GM19463 (cell line): Measurements from ENCODE around the gene LAMTOR5.
A peak's percentile ranks its signal among the peaks of the same experiment; 100 is the strongest.
"Not testable (repeated sequence)": the region's sequence is repeated elsewhere in the genome, so short reads cannot be mapped to it uniquely, and the experiment has no call there.

Source experiments
- ATAC-seq: cut with Tn5 transposase; IDR thresholded peaks from one replicate; pipeline ENCODE4 v1.9.1; 2021; ENCODE audit warnings: mild to moderate bottlenecking, moderate library complexity; ENCODE audit not compliant: unreplicated experiment

Gene LAMTOR5

DNA sequence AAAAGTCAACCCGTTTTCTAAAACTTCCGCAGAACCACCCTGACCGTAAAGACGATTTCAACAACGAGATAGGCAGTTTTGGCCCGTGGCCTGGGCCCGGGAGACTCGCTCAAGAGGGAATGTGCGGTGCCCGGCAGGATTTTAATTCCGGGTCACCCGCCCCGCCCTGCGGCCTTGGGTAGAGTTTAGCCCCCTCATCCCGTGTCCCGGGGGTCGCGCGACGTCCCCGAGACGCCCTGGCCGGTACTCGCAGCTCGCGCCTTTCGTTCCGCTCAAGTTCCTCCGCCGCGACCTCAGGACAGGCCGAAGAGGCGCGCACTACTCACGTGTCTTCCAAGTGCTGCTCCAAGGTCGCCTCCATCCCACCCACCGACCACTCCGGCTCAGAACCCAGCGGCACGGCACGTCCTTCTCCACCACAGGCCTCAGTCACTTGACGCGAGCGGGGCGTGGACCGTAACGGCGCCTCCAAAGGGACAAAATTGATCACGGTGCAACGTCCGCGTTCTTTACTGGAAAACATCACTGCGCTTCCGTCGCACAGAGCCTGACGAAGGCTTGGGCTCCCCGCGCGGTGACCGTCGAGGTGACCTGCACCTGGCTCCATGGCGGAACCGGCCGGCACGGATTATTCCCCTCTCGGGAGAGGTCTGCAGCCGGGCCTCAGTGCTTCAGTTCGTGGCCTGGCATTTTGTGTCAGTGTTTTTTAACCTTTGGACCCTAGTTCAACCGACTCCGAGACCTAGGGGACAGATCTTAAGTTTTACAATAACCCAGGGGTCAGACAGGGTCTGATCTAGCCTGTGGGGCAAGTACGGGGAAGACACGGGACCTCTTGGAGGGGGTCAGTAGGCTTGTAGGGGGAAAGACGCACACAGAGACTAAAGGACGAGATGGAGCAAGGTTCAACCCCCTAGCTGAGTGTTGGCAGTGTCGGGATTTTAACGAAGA lies at the start of gene LAMTOR5:
Gene LAMTOR5, minus strand, starts transcription at position 435 of the 951 bp plus-strand sequence. Its CDS starts 74 bp downstream, at position 361.
- ATAC-seq: peak; percentile 93

DNA sequence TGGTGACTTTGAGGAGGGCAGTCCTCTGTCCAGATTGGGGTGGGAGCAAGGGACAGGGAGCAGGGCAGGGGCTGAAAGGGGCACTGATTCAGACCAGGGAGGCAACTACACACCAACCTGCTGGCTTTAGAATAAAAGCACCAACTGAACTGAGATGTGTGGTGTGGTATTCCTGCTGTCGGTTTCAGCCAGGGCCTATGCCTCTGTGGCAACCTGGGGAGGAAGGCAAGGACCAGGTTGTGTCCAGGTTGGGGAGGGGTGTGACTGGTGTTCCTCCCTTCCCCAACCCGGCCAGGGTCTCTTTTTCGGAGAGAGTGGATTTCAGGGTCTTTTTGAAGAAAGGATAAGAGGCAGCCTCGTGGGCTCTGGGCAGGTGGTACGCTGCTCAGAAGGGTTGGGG lies 49.7 kb upstream of the LAMTOR5 start:
- ATAC-seq: no peak

DNA sequence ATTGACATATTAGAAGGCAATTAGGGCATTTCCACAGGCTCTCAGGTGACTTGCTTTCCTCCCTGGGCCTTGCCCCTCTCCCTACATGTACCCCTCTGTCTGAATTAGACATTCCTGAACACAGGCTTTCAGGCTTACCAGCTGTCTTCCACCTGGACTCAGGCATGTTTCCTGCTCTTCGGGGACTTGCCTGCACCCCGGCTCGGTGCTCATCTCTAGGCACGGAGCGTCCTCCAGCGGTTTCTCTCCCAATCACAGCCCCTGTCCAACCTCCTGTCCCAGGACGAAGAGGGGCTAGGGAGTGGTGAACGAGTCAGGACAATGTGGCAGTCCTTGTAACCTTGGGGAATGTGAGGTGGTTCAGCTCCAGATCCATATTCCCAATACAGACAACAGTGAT lies 47.7 kb upstream of the LAMTOR5 start:
- ATAC-seq: no peak

DNA sequence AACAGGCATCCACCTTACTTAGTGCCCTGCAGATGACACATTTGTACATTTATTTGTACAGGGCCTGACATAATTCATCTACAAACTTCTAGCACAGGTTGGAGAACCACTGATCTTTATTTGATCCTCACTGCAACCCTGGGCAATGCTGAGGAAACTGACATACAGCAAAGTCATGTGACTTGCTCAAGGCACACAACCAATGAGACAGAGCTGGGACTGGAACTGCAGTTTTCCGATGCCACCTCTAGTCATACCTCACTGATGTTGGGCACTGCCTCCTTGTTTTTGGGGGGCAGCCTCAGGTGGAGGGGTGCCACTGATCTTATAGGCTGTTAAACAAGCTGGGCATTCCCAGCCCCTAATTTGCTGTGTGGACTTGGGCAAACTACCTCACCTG lies 46.8 kb upstream of the LAMTOR5 start:
- ATAC-seq: no peak

DNA sequence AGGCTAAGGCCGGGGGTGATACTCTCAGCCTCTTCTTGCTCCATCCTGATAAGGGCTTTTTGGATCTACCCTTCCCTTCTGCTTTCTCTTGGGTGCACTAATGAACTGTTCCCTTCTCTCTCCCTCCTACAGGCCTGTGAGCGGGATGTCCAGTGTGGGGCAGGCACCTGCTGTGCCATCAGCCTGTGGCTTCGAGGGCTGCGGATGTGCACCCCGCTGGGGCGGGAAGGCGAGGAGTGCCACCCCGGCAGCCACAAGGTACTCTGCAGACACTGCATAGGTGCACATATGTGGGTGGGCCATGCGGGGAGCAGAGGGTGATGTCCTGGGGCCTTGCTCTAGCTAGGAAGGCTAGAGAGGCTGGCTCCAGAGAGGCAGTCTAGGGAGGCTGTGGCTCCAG lies 46.3 kb upstream of the LAMTOR5 start:
- ATAC-seq: no peak

DNA sequence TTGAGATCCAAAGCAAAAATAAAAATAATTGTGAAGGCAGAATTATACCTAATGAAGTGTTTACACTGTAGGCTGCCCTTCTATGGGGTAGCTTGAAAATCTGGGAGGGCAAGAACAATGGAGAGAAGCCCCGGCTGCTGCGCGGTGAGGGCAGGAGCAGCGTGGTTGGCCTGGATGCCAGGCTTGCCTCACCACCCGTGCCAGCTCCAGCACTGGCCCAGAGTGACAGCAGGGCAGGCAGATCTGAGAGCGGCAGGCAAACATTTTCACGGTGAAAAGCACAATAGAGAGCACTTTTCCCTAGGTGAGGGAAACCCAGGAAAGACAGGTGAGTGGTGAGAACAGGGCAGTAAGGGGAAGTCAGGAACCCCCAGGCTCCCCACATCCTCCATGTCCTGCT lies 44.8 kb upstream of the LAMTOR5 start:
- ATAC-seq: no peak

DNA sequence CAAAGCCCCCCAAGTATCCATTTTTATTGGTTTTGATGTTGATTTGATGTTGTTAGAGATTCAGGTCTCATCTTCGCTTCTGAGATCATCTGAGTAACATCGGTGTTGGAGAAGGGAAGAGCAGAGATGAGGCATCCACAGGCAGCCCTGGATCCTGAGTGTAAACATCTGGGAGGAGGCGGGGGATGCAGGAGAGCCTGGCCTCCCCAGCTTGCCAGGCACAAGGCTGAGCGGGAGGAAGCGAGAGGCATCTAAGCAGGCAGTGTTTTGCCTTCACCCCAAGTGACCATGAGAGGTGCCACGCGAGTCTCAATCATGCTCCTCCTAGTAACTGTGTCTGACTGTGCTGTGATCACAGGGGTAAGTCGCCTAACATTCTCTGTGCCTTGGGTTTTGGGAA lies 43.4 kb upstream of the LAMTOR5 start, which contains the start of gene PROK1:
Gene PROK1, plus strand, starts transcription at position 221 of the 400 bp plus-strand sequence. Its CDS starts 68 bp downstream, at position 289.
- no peak for ATAC-seq

DNA sequence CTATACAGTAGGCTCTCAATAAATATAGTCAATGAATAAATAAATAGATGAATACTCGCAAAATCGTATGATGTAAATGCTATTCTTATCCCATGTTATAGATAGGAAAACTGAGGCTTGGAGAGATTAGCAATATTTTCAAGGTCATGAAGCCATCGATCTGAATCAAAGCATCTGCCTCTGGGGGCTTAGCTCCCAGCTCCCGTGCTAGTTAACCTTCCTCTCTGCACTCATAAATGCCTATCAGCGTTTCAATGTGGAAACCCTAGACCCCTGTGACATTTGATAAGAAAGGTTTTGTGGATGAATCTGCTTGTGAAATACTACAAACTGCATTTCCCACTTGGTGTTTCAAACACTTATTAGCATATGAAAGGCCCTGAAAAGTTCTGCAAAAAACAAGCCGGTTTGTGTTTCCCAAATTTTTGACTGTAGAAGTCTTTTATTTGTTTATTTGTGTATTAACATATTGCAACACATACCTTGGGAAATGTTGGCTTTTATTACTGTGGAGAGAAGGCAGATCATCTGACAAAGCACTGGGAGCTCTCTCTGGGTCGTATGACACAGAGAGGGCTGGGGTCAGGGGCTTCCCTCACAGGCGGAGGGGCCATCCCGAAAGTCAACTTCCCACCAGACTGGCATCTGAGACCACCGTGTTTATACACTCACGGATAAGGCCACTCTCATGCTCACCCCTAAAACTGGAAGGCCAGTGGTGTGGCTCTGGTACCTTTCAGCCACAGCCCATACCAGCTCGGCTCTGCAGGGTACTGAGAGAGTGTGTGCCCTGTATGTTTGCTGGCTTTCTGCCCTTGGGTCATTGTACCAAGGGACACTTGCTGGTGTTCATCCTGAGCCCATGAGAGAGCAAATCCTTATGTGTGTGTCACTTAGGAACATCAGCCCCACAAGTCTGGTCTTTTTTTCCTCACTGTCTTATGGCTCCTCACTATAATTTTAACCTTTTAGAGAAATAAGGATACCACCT lies 42.5 kb upstream of the LAMTOR5 start:
- ATAC-seq: no peak

DNA sequence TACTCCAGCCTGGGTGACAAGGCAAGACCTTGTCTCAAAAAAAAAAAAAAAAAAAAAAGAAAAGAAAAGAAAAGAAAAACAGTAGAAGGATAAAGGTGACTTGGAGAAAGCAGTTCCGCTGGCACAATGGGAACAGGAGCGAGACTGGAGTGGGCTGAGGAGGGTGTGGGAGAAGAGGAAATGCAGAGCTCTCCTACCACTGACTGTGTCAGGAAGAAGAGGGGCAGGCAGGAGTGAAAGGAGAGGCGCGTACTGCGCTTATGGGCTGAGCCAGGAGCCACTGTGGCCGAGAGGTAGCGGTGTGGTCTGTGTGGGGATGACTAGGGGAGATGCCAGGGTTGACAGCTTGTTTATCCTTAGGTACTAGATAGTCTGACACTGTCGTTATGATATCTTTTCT lies 37.1 kb upstream of the LAMTOR5 start:
- ATAC-seq: no peak

DNA sequence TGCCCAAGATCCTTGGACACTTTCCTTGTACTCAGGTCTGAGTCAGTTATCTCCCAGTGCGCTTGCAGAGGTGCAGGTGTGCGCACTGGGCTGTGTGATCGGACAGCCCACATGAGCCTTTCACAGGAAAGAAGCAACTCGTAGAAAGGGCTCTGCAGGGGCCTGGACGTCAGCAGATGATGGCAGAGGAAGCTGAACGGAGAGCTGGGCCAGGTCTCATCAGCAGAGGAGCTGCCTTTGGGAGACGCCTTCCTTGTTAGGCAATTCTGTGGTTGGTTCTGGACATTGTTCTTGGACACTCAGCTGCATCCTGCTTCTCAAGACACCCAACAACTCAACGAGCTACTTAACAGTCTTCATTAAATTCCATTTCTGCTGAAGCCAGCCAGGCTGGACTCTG lies 36.0 kb upstream of the LAMTOR5 start:
- ATAC-seq: no peak

DNA sequence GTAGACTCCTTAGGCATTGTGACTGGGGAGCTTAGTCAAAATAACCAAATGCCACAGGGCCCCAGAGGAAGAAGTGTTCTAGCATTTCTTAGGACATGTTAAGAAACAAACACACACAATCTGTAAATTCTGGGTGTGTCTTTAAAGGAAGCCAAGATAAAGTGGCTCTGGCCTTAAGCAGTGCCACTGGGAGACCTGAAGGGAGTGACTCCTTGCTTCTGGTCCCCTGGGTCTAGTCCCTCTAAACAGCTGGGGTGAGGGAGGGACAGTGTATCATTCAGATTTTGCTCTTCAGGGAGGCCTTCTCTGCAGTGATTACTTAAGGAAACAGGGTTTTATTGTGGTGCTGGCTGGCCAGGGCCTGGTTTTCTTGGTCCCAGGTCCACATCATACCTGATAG lies 34.4 kb upstream of the LAMTOR5 start:
- ATAC-seq: no peak

DNA sequence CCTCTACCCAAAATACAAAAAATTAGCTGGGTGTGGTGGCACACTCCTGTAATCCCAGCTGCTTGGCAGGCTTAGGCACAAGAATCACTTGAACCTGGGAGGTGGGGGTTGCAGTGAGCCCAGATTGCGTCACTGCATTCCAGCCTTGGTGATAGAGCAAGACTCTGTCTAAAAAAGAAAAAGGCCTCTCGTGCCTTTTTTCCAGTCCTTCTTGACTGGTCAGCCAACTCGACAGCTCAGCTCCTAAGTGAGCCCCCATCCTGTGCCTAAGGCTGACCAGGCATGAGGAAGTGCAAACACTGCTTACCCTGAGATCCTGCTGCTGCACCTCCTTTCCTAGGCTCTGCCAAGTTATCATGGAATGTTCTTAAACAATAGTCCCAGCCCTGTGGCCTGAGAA lies 33.4 kb upstream of the LAMTOR5 start:
- no peak for ATAC-seq

DNA sequence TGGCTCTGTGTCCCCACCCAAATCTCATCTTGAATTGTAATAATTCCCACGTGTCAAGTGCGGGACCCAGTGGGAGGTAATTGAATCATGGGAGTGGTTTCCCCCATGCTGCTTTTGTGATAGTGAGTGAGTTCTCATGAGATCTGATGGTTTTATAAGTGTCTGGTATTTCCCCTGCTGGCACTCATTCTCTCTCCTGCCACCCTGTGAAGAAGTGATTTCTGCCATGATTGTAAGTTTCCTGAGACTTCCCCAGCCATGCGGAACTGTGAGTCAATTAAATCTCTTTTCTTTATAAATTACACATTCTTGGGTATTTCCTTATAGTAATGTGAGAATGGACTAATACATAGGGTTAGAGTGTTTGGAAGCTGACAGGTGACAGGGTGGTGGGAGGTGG lies 32.4 kb upstream of the LAMTOR5 start:
- ATAC-seq: not testable (repeated sequence)

DNA sequence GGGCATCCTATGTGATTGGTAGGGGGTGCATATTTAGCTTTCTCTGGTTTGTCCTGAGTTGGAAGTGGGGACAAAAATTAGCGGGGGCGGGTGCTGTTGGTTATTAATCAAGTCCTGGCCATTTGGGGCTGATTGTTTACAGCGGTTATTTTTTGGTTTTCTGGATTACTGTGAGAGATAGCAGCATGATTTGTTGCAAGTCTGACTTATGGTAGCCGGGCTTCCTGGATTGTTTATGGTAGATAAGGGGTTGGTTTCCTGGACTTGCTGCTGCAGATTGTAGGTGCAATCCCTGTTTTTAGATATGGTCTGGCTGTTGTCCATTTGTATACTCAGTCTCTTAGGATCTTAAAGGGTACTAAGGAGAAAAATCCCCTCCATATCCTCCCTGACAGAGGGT lies 31.4 kb upstream of the LAMTOR5 start:
- no peak for ATAC-seq

DNA sequence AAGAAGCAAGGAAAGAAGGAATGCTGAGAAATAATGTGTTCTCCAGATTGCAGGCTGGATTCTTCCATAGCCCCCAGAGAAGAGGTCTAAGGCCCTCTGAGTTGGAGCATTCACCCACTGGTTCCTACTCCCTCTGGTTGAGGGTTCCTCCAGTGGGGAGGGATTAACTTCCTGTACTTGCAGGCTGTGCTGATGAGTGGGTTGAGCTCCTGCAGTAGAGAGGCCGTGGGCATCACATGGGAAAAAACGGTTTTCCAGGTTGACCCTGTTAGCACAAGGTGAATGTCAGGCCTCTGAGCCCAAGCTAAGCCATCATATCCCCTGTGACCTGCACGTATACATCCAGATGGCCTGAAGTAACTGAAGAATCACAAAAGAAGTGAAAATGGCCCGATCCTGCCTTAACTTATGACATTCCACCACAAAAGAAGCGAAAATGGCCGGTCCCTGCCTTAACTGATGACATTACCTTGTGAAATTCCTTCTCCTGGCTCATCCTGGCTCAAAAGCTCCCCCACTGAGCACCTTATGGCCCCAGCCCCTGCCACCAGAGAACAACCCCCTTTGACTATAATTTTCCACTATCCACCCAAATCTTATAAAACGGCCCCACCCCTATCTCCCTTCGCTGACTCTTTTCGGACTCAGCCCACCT lies 30.3 kb upstream of the LAMTOR5 start:
- ATAC-seq: not testable (repeated sequence)

DNA sequence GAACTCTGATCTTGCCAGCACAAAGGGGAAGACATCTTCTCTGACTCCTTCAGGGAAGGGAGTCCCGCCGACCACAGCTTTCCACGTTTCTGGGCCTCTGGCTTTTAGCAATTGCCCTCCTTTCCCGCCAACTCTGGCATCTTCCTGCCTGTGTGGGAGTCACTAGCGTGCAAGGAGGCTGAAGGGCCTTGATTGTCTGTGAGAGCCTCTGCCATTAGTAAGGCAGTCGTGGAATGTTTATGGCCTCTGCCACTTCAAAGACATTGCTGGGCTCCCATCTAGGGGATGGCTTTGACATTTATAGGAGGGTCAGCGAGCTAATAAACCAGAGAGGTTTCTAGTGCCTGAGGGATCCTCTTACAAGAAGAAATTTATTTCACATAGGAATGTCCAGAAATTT lies 29.1 kb upstream of the LAMTOR5 start:
- no peak for ATAC-seq

DNA sequence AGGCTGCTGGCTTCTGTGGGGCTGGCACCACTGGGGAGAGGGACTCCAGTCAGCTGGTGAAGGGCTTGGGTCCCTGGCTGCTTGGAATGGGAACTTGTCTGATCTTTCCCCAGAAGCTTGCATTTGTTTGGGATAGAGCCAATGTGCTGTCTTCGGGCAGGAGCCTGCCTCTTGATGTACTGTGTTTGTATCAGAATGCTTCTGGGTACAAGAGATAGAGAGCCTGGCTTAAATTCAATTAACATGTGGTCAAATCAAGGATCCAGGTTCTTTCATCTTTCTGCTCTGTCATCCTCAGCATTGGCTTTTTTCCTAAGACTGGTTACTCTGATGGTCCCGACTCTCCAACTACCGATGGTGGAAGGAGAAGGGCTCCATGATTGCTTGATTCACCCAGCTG lies 27.5 kb upstream of the LAMTOR5 start:
- ATAC-seq: no peak

DNA sequence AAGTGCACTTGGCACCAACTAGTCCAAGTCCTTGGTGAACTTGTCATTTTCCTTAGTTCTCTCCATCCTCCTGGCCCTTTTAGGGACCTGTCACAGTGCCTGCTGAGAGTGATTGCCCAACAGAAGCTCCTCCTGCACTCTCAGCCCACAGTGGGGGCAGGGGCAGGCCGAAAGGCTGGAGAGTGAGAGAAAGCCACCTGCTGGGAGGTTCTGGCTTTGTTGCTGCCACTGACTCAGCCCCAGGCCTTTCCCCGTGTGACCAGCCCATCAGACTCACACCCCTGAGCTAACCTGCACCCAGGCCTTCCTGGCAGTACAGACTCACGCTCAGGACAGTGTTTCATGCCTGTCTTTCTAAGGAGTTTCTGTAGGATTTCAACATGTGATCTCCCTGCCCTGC lies 26.3 kb upstream of the LAMTOR5 start:
- no peak for ATAC-seq

DNA sequence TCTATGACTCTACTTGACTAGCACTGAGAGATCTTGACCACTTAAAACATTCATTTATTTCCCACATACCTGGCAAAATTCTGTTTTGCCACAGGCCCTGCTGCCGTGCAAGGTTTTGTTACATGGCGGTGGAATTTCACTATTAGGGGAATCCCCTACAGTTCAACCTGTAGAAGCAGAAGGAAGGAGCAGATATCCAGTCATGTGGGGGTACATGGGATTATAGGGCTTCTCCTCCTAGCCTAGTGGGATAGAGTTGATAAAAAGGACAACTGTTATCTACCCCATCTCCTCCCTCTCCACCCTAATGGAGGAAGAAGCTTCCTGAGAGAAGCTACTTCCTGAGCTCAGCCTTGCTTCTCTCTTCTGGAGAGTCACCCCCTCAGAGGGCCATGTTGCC lies 25.7 kb upstream of the LAMTOR5 start:
- ATAC-seq: no peak

DNA sequence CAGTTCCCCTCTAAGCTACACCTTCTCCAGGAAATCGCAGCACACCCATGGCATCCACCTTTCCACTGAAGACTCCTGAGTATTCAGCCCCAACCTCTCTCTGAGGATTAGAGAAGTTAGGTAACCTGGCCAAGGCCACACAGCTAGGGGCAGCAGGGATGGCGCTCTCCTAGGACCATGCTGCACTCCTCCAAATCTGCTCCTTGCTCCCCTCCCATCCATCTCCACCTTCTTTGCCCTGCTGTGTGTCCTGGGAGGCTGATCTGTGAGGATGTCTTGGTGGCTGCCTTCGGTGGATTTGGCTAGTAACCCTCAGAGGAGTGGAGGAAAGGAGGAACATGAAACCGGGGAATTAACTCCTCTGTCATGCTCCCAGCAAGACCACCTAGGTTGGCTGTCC lies 23.4 kb upstream of the LAMTOR5 start:
- no peak for ATAC-seq

DNA sequence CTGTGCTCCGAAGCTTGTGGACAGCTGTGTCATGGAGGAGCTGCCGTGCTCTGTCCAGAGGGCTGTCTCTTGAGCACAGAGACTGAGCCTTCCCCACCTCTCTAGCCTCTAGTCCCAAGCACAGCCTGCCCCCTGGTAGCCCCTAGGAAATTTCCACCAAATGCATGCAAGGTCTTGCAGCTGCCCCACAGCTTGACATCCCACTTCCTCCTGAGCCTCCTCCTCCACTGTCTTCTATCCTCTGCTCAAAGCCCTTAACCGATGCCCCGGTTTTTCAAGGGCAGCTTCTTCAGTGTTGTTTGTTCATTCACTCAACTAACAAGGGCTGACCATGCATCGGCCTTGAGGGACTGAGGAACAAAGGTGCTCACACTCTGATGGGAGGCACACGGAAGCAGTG lies 22.9 kb upstream of the LAMTOR5 start:
- no peak for ATAC-seq
